Neural crest cell (in vitro differentiated cells): Measurements from ENCODE around the gene MYL4. TPM values are rescaled to one million over a fixed set of nuclear protein-coding genes. Genes with fewer than 3 reads are reported as not detected.

Experiments used
- DNase-seq: peaks from one replicate; pipeline ENCODE4 v3.0.0; 2021; ENCODE audit warnings: low read depth, mixed read lengths, low spot score
- H3K27ac Mint-ChIP-seq: one replicate; pipeline ENCODE4 v1.8.0; 2021; ENCODE audit warnings: mild to moderate bottlenecking, mixed read lengths; ENCODE audit not compliant: unreplicated experiment
- H3K27me3 Mint-ChIP-seq: 2 replicates; pipeline ENCODE4 v1.8.0; 2021; ENCODE audit warnings: low read depth, mild to moderate bottlenecking, mixed read lengths
- H3K36me3 Mint-ChIP-seq: 2 replicates; pipeline ENCODE4 v1.8.0; 2021; ENCODE audit warnings: low read depth, mild to moderate bottlenecking, mixed read lengths
- H3K4me1 Mint-ChIP-seq: 2 replicates; pipeline ENCODE4 v1.8.0; 2021; ENCODE audit warnings: mixed read lengths
- H3K4me3 Mint-ChIP-seq: one replicate; pipeline ENCODE4 v1.8.0; 2021; ENCODE audit warnings: mild to moderate bottlenecking, mixed read lengths
- H3K9me3 Mint-ChIP-seq: 2 replicates; pipeline ENCODE4 v1.8.0; 2021; ENCODE audit warnings: mixed read lengths
- CTCF ChIP-seq: fragments of 200-600 bp; sonication (generic); conservative IDR thresholded peaks from 2 replicates; pipeline ENCODE4 v1.5.0; 2021; ENCODE audit warnings: antibody characterized with exemption, mild to moderate bottlenecking
- total RNA-seq: library from RNA; stranded (reverse); gene quantifications from 2 replicates; pipeline ENCODE4 v1.2.1, GENCODE V29; 2021

The MYL4 gene
- total RNA-seq, 1 donor from 2014 or later: not detected

- DNase-seq: no peak
- no peak for TF ChIP-seq CTCF
- Mint-ChIP-seq H3K36me3 (no peaks in the 10 kb centered on the region), H3K27me3 (peaks cover 2% of the 10 kb centered on the region), H3K9me3 (no peaks in the 10 kb centered on the region), H3K4me1 (no peaks in the 10 kb centered on the region), H3K4me3 (no peak overlapping the region), H3K27ac (no peak overlapping the region)
Measured at GRCh38 chr17:47239619-47239966, 30.4 kb downstream of the MYL4 start.

GRCh38 chr17:47239967-47240651, 31.0 kb downstream of the MYL4 start:
- Mint-ChIP-seq H3K36me3 (no peaks in the 10 kb centered on the region), H3K27ac (no peak overlapping the region), H3K4me1 (no peaks in the 10 kb centered on the region), H3K4me3 (no peak overlapping the region), H3K27me3 (peaks cover 5% of the 10 kb centered on the region), H3K9me3 (no peaks in the 10 kb centered on the region)
- no peak for TF ChIP-seq CTCF
- no peak for DNase-seq

- DNase-seq: no peak
- Mint-ChIP-seq H3K9me3 (no peaks in the 10 kb centered on the region), H3K4me1 (no peaks in the 10 kb centered on the region), H3K4me3 (no peak overlapping the region), H3K36me3 (no peaks in the 10 kb centered on the region), H3K27ac (no peak overlapping the region), H3K27me3 (peaks cover 11% of the 10 kb centered on the region)
- no peak for TF ChIP-seq CTCF
Measured at GRCh38 chr17:47240806-47241205, 31.7 kb downstream of the MYL4 start.

GRCh38 chr17:47242648-47243047, 33.5 kb downstream of the MYL4 start:
- Mint-ChIP-seq H3K27me3 (peaks cover 21% of the 10 kb centered on the region), H3K9me3 (no peaks in the 10 kb centered on the region), H3K36me3 (no peaks in the 10 kb centered on the region), H3K27ac (no peak overlapping the region), H3K4me1 (no peaks in the 10 kb centered on the region), H3K4me3 (no peak overlapping the region)
- no peak for DNase-seq
- no peak for TF ChIP-seq CTCF

- Mint-ChIP-seq H3K27me3 (peaks cover 21% of the 10 kb centered on the region), H3K36me3 (no peaks in the 10 kb centered on the region), H3K9me3 (no peaks in the 10 kb centered on the region), H3K4me1 (no peaks in the 10 kb centered on the region), H3K4me3 (no peak overlapping the region), H3K27ac (no peak overlapping the region)
- DNase-seq: no peak
- TF ChIP-seq CTCF: no peak
Measured at GRCh38 chr17:47243737-47244598, 34.8 kb downstream of the MYL4 start.
